HG03159 (cell line): ENCODE data around the gene ARL6IP4.
"Not testable (repeated sequence)": the region's sequence is repeated elsewhere in the genome, so short reads cannot be mapped to it uniquely, and the experiment has no call there.

ENCODE experiments used
- ATAC-seq: cut with Tn5 transposase; IDR thresholded peaks from one replicate; pipeline ENCODE4 v1.9.1; 2021; ENCODE audit warnings: mild to moderate bottlenecking, moderate library complexity; ENCODE audit not compliant: unreplicated experiment

Gene ARL6IP4

DNA sequence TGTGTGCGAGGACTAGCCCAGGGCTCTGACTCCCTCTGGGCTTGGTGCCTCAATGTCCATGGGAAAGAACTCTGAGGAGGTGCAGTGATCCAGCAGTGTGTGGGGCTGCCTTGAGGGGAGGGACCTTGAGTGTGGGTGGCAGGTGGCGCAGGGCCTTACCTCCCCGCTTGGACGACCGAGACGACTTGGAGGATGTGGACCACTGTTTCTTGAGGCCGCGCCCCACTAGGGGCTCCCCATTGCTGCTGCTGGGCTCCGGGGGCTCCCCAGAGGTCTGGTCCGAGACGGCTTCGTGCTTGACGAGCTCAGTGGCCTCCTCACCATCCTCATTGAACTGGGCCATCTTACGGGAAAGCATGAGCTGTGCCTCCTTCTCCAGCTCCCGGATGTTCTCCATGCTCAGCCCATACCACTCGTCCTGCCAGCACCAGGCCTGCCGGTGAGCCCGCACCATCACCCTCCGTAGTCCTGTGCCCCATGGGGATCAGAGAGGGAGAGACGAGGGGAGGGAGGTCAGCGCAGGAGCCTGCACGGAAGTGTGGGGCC lies 24.7 kb downstream of the ARL6IP4 start:
- no peak for ATAC-seq

DNA sequence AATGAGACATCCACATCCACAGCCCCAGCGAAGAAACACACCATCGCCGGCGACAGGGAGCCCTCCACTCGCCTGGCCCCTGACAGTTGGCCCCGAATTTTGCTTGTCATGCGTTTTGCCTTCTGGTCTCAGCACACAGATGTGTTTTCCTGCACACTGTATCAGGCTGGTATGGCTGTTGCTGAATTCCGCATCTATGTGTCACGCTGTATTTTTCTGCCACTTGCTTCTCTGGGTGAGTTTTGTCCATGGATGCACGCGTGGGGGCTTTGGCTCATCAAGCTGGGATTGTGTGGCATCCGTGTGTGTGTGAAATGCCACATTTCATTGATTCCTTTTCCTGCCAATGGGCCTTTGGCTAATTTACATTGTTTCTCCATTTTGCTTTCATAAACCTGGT lies 26.5 kb downstream of the ARL6IP4 start:
- ATAC-seq = no peak

DNA sequence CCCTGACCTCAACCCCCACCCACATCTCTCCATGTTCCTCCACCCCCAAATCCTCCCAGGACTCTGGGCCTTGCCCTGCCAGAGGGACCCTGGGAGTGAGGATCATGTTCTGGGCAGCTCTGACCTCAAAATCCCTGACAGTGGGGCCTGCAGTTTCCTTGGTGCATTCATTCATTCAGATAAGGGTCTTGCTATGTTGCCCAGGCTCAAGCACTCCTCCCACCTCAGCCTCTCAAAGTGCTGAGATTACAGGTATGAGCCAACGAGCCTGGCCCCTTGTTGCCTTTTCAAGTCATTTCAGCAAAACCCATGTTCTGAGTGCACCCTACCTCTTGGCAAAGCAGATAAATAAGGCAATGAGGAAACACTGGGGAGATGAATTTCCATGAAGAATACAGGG lies 29.6 kb downstream of the ARL6IP4 start:
- ATAC-seq = no peak

DNA sequence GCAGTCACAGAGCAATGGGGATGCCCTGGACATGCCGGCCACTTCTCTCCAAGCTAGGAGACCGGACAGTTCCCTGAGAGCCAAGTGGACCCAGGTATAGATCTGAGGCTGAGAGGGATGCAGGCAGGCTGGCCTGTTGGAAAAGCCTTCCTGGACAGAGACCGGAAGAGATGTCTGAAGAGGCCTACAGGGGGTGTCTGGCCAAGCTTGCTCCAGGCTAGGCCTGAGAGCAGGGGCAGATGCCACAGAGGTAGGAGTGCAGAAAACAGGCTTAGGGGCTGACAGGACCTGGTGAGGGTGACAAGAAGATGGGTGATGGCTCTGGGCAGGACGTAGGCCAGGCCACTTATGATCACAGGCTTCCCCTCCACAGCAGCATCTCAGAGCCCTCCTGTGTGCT lies 30.2 kb downstream of the ARL6IP4 start:
- no peak for ATAC-seq

DNA sequence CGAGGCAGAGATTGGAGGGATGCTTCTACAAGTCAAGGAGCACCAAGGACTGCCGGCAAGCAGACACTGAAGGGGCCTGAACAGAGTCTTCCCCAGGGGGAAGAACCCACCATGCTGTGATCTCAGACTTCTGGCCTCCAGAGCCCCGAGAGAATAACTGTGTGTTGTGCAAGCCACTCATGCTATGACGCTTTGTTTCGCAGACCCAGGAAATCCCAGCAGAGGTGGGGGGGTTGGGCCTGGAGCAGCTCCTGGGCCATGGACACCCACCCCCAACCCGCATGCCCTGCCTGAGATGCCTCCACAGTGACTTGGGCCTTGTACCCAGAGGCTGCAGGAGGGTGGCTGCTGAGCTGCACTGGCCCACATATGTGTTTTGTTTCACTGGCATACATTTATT lies 31.2 kb downstream of the ARL6IP4 start:
- no peak for ATAC-seq

DNA sequence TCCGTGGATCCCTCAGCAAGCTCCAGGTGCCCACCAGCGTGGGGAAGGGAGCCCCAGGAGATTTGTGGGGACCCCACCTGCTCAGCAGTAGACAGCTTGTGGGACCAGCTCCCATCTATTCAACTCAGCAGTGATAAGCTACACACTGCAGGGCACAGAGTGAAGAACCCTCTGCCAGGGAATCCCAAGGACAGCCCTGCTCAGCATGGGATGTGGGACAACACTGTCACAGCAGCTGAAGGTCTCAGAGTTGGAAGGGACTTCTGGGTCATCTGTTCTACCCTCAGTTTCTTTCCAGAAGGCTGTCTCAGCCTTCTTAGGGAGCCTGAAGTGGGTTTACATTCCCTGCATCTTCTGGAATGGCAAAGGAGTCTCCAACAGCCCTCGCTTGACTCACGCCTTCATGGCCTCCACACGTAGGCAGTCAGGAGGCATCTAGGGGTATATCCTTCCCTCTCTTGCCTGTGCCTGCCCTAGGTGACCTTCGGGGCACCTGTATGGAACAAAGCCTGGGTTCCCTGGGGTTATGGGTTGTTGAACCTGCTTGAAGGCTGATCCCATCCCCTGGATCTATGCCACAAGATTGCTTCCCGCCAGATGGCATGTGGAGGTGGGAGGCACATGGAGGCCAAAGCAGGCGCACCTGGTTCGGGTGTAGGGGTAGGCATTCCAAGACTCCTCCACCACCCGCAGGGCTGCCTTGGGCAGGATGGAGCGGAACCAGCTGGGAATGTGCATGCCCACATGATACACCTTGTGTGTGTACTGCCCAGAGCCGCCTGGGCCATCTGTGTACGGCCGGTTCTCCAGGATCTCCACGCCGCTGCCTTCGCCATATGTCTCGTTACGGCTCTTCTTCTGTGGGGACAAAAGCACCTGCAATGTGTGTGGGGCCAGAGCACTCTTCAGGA lies 33.0 kb downstream of the ARL6IP4 start:
- no peak for ATAC-seq

DNA sequence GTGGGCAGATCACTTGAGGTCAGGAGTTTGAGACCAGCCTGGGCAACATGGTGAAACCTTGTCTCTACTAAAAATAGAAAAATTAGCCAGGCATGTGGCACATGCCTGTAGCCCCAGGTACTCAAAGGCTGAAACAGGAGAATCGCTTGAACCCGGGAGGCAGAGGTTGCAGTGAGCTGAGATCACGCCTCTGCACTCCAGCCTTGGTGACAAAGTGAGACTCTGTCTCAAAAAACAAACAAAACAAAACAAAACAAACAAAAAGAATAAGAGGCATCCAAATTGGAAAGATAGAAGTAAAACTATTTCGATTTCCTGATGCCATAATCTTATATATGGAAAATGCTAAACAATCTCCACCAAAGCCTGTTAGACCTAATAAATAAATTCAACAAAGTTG lies 34.0 kb downstream of the ARL6IP4 start:
- not testable (repeated sequence) for ATAC-seq

DNA sequence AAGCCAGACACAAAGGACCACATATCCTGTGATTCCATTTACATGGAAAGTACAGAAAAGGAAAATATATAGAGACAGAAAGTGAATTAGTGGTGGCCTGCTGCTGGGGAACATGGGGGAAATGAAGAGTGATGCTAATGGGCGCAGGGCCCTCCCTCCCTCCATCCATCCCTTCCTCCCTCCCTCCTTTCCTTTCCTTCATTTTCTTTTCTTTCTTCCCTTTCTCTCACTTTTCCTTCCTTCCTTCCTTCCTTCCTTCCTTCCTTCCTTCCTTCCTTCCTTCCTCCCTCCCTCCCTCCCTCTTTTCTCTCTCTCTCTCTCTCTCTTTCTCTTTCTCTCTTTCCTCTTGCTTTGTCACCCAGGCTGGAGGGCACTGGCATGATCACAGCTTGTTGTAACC lies 37.3 kb downstream of the ARL6IP4 start:
- no peak for ATAC-seq

DNA sequence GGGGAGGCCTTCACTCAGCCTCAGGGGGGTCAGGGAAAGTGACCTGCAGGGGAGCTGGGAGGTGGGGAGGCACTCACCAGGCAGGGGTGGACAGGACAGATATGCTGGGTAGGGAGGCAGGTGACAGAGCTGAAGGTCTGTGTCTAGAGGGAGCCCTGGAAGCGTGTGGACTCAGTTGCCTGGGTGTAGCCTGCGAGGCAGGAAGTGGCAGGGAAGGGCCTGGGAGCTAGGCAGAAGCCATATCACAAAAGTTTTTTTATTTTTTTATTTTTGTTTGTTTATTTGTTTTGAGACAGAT lies 39.3 kb downstream of the ARL6IP4 start:
- ATAC-seq = no peak

DNA sequence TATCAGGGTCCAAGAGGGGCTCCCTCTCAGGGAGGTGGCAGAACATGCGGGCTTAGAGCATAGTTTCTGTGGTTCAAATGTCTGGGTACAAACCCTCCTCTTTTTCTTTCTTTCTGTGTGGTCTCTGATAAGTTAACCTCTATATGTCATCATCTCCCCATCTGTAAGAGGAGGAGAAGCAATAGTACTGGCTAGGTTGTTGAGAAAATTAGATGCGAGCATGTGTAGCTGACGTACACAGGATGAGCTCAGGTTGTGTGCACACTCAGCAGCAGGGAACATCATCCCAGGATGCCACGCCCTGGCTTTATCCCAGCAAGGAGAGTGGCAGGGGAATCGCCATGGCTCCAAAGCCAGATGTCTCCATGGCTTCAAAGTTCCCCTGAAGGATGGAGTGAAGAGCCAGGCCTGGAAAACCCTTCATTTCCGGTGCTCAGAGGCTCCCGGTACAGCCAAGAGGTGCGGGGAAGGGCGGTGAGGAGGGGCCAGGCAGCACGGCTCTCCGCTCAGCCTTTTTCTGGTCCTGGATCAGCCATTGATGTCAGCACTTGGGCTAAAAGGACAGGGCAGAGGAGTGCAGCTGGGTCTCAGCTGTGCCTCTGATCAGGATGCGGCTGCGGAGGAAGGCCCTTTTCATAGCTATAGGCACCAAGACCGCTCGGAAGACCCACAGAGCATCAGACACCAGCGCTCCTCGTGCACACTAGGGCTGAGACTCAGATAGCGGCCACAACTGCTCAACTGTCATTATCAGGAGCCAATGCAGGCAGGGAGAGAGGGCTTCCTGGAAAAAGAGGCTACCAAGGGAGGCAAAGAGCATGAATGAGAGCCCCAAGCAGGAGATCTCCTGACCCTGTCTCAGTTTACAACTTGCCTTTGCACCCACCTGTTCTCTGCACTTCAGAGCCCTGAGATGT lies 41.5 kb downstream of the ARL6IP4 start:
- ATAC-seq = no peak

DNA sequence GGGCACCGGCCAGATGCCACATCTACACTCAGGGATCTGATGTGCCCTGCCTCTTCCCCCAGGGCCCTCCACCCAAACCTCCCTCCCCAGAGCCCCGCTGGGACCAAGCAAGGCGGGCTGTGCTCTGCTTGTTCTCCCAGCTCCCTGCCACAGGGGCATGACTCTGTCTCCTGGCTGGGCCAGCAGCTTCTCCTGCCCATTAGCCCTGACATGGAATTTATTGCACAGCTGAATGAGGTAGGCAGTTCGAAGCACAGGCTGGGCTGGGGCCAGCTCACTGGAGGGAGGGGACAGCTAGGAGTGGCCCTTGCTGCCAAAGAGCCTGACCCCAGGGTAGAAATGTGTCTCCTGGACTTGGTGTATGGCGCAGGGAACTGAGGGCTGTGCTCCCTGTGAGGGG lies 42.4 kb downstream of the ARL6IP4 start:
- ATAC-seq = no peak

DNA sequence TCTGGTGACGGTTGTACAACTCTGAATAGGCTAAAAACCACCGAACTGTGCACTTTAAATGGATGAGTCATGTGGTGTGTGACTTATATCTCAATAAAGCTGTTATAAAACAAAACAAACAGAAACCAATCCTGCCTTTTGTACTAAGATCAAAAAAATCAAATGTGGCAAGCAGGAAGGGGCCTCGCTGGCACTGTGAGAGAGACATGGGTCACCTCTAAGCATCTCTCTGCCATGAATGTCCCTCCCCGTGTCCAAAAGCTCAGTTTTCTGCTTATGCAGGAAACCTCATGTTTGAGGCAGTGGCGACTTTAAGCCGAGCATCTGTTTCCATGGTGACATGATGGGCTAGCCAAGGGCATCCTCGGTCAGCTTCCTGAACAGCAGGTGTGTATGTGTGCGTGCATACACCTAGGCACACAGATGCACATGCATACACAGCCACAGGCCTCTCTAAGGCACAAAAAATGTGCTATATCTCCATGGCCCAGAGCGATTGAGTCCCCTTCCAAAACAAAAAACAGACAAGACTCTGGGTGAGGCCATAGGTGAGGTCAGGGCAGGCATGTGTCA lies 44.4 kb downstream of the ARL6IP4 start:
- ATAC-seq = no peak

DNA sequence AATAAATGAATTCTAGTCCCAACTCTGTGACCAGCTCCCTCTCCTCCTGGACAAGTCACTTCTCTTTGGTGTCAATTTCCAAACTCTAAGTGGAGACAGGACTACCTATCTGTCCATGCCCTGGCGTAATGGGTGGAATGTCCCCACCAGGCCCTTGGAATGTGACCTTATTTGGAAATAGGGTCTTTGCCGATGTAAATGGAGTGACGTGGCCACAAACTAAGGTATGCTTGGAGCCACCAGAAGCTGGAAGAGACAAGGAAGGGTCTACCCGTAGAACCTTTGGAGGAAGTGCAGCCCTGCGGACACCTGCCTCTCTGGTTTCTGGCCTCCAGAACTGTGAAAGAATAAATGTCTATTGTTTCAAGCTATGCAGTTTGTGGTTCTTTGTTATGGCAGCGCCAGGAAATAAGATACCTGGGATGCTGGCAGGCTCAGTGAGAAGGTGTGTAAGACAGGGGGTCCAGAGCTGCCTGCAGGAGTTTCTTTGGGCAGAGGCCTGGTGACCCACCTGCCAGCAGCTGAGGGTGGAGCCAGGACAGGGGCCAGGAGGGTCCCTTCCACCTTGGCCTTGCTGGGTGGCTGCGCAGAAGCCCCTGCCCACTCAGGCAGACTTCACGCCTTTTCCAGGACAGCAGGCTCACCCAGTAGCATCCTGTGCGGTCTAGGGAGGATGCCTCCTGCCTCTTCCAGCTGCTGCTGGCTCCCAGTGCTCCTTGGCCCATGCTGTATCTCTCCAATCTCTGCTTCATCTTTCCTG lies 45.8 kb downstream of the ARL6IP4 start:
- no peak for ATAC-seq

DNA sequence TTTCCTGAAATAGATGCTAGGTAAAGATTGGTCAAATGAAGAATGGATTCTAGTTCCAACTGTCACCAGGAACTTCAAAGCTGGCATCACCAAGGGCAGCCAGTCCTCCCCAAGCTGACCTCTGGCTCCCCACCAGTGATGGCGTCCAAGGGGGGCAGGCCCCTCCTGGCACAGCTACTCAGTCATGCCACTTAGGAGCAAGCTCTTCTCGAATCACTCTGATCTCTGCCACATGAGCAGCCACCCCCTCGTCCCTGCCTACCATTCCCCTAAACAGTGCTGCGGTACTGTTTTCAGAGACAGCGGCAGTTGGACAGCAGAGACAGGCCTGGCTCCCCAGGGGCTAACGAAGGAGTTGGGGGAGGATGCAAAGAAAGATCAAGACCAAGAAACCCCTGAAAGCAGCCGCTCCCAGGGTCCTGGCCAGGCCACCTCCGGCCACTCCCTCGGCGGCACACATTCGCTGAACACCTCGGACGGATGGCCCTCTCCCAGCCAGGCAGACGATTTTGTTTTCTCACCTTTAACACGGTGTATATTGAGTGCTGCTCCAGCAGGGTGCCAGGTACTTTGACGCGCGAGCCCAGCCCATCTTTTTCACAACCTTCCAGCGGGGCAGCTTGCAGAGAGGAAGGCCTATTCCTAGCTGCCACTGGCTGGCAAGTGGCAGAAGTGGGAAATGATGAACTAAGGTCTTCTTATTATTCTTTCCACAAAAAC lies 47.4 kb downstream of the ARL6IP4 start:
- no peak for ATAC-seq

DNA sequence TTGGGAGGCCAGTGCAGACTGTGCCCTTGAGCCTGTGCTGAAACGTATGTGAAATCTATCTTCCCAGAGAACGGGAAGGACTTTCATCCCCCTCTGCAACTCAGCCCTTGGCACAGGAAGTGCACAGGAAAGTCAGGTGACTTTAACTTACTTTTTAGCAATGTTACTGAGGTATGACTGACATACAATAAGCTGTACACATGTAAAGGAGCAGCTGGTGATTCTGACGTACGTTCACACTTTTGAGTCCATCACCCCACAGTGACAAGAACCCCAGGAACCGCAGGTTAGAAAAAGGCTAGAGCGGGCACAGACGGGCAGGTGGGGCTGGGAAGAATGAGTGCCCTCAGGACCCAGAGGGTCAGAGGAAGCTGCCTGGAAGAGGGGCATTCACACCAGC lies 48.0 kb downstream of the ARL6IP4 start:
- no peak for ATAC-seq

DNA sequence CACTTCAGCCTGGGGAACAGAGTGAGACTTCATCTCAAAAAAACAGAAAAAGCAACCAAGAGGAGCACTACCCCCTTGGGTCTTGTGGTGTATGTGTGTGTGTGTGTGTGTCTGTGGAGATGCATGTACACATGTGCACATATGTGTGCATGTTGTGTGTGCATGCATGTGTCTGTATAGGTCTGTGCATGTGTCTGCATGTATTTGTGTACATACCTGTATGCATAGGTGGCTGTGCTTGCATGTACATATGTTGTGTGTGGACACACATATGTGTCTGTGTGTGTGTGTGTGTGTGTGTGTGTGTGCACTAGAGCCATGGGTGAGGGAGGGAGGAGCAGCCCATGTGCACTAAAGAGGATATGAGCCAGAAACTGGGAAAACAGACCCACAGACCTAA lies 49.1 kb downstream of the ARL6IP4 start:
- ATAC-seq = no peak

DNA sequence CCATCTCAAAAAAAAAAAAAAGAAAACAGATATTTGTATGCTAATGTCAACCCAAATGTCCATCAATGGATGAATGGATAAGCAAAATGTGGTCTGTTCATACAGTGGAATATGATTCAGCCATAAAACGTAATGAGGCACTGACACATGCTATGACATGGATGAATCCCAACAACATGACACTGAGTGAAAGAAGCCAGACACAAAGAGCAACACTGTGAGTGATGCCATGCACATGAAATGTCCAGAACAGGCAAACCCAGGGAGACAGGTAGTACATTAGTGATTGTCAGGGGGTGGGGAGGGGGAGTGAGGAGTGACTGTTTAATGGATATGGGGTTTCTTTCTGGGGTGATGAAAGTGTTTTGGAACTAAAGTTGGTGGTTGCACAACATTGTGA lies 50.2 kb downstream of the ARL6IP4 start:
- no peak for ATAC-seq

DNA sequence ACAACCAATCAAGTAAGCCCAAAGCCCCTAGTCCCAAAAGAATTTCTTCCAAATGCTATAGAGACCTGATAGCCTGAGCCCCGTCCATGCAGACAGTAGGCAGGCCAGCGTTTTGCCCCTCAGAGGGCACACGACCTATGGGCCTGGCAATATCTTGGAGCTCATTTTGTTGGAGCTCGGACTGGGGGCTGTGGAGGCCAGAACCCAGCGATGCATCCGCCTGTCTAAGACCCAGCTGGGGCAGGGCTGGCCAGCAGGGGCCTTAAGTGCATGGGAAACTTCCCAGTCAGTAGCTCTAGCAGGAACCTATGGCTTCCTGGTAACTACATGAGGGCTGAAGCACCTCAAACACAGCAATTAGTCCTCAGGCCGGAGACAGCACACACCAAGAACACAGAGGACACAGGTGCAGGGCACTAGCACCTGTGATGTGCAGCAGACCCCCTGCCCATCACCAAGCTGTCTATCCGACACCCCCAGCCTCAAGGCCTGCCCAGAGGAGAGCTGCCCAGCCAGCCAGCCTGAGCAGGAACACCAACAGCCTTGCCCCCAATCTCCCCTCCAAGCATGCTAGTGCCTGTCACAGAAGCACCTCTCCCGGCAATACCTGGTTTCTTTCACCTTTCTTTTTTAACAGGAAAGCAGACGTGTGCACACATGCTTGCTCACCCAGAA lies 50.8 kb downstream of the ARL6IP4 start:
- ATAC-seq = no peak
